OCI-LY7 (cell line): ENCODE results near the gene KCNH1. TPM values are rescaled to one million over a fixed set of nuclear protein-coding genes. Genes with fewer than 3 reads are reported as not detected.

ENCODE experiments used
- BruUV-seq: library from RNA; stranded (reverse); fragments of 400-500 nt; replicated peaks from 2 replicates; lab custom pipeline; 2021; lab: Mats Ljungman, UMichigan
- CTCF ChIA-PET: fragments of 300-600 bp; sonication (Branson Sonifier 250); formaldehyde crosslinking; loops from one replicate; lab custom pipeline; 2022; ENCODE audit warnings: antibody characterized with exemption; ENCODE audit not compliant: unreplicated experiment; lab: Charles Lee
- POLR2A ChIA-PET: fragments of 300-600 bp; sonication (Branson Sonifier 250); formaldehyde crosslinking; loops from one replicate; lab custom pipeline; 2022; ENCODE audit warnings: antibody characterized with exemption; lab: Charles Lee
- DNase-seq: peaks from one replicate; pipeline ENCODE4 v3.0.0-alpha.2; 2015; ENCODE audit warnings: low spot score
- H2AFZ ChIP-seq: fragments of 200-600 bp; sonication (generic), shearing (Covaris generic); 2 replicates; pipeline ENCODE4 v1.6.1; 2014; ENCODE audit warnings: mild to moderate bottlenecking, antibody characterized with exemption, low read length, moderate library complexity
- H3K27ac ChIP-seq: fragments of 200-600 bp; sonication (generic); 2 replicates; pipeline ENCODE4 v1.5.1; 2014; ENCODE audit warnings: mixed run types, low read depth, mild to moderate bottlenecking, moderate library complexity, low read length, inconsistent platforms; ENCODE audit not compliant: poor library complexity, severe bottlenecking
- H3K36me3 ChIP-seq: fragments of 200-600 bp; sonication (generic); 2 replicates; pipeline ENCODE4 v1.6.1; 2014; ENCODE audit warnings: mild to moderate bottlenecking, antibody characterized with exemption, low read length, moderate library complexity, mixed read lengths; ENCODE audit not compliant: insufficient read depth
- H3K4me1 ChIP-seq: fragments of 200-600 bp; sonication (generic); 2 replicates; pipeline ENCODE4 v1.5.1; 2014; ENCODE audit warnings: mild to moderate bottlenecking, low read length; ENCODE audit not compliant: insufficient read depth, poor library complexity, severe bottlenecking
- H3K4me2 ChIP-seq: fragments of 200-600 bp; sonication (generic); 2 replicates; pipeline ENCODE4 v1.6.1; 2014; ENCODE audit warnings: mild to moderate bottlenecking, low read length
- H3K4me3 ChIP-seq: fragments of 200-600 bp; sonication (generic); 2 replicates; pipeline ENCODE4 v1.5.1; 2014; ENCODE audit warnings: mild to moderate bottlenecking, low read depth, low read length; ENCODE audit not compliant: poor library complexity, severe bottlenecking
- H3K79me2 ChIP-seq: fragments of 200-600 bp; sonication (generic); 2 replicates; pipeline ENCODE4 v1.6.1; 2016; ENCODE audit warnings: low read depth, mild to moderate bottlenecking, low read length, moderate library complexity, mixed read lengths; ENCODE audit not compliant: insufficient read depth
- H3K9me2 ChIP-seq: fragments of 200-600 bp; sonication (generic); 2 replicates; pipeline ENCODE4 v1.6.1; 2016; ENCODE audit warnings: mild to moderate bottlenecking, low read length, mixed read lengths; ENCODE audit not compliant: insufficient read depth
- H3K9me3 ChIP-seq: fragments of 200-600 bp; sonication (generic); 2 replicates; pipeline ENCODE4 v1.6.1; 2014; ENCODE audit warnings: mild to moderate bottlenecking, mixed run types, low read length, mixed read lengths
- H4K20me1 ChIP-seq: fragments of 200-600 bp; sonication (generic); 2 replicates; pipeline ENCODE4 v1.6.1; 2014; ENCODE audit warnings: mild to moderate bottlenecking, antibody characterized with exemption, low read length, moderate library complexity, mixed read lengths; ENCODE audit not compliant: insufficient read depth
- CTCF ChIP-seq: fragments of 200-600 bp; sonication (generic); conservative IDR thresholded peaks from 2 replicates; pipeline ENCODE4 v1.5.1; 2014; ENCODE audit warnings: mild to moderate bottlenecking, antibody characterized with exemption, low read length, moderate library complexity, mixed read lengths
- EZH2phosphoT487 ChIP-seq: fragments of 200-600 bp; sonication (generic); IDR thresholded peaks from 2 replicates; pipeline ENCODE4 v1.6.1; 2018; ENCODE audit warnings: low read depth, borderline replicate concordance, mild to moderate bottlenecking, mixed run types, antibody characterized with exemption, low read length, moderate library complexity, mixed read lengths
- intact Hi-C: fragments of 100-400 bp; cut with micrococcal nuclease; formaldehyde crosslinking; loops from one replicate; pipeline ENCODE4 v1.10.0; 2022; ENCODE audit not compliant: unreplicated experiment
- total RNA-seq, 2 experiments: library from RNA; depleted of rRNA in 1 of 2; stranded (reverse); fragments of >200 nt in 1 of 2; shearing (Covaris generic) in 1 of 2; gene quantifications; 2 replicates each; pipeline ENCODE4 v1.2.3, GENCODE V29; 2014 to 2022

KCNH1 gene
- total RNA-seq, 2 experiments from 2014 or later: not detected

GRCh38 chr1:210700083-210700482, 433.9 kb downstream of the KCNH1 start:
- Histone ChIP-seq H3K4me1 (no peaks in the 10 kb centered on the region), H3K9me2 (no peaks in the 10 kb centered on the region), H4K20me1 (no peaks in the 10 kb centered on the region), H3K9me3 (no peaks in the 10 kb centered on the region), H3K79me2 (no peaks in the 10 kb centered on the region), H3K36me3 (no peaks in the 10 kb centered on the region), H2AFZ (no peak overlapping the region), H3K4me2 (no peak overlapping the region), H3K4me3 (no peak overlapping the region), H3K27ac (no peak overlapping the region)
- CTCF ChIA-PET: no interaction called here
- TF ChIP-seq CTCF: no peak
- TF ChIP-seq EZH2phosphoT487: no peak
- intact Hi-C loops: no loop called here
- POLR2A ChIA-PET: no interaction called here
- no peak for DNase-seq
- BruUV-seq: no TSS peak

DNA sequence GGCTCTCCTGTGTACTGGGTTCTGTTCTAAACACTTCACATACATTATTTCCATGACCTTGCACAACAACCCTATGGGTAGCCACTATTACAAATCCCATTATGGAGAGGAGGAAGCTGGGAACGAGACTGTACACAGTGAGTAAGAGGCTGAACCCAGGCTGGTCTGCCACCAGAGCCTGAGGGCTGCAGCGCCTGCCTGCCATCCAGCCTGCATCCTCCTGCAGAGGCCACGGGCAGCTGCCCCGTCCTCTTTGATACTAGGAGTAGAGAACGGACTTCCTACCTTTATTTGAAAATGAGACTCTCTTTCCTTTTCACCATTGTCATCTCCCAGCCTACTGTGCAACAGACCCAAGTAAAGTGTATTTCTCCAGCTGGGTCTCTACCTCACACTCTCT, 435.3 kb downstream of the KCNH1 start:
- no peak for TF ChIP-seq CTCF
- no peak for TF ChIP-seq EZH2phosphoT487
- intact Hi-C loops: no loop called here
- Histone ChIP-seq H3K4me2 (no peak overlapping the region), H3K9me2 (no peaks in the 10 kb centered on the region), H2AFZ (no peak overlapping the region), H4K20me1 (no peaks in the 10 kb centered on the region), H3K36me3 (no peaks in the 10 kb centered on the region), H3K4me1 (no peaks in the 10 kb centered on the region), H3K79me2 (no peaks in the 10 kb centered on the region), H3K9me3 (no peaks in the 10 kb centered on the region), H3K27ac (no peak overlapping the region), H3K4me3 (no peak overlapping the region)
- CTCF ChIA-PET: no interaction called here
- BruUV-seq: no TSS peak
- POLR2A ChIA-PET: no interaction called here
- no peak for DNase-seq

DNA sequence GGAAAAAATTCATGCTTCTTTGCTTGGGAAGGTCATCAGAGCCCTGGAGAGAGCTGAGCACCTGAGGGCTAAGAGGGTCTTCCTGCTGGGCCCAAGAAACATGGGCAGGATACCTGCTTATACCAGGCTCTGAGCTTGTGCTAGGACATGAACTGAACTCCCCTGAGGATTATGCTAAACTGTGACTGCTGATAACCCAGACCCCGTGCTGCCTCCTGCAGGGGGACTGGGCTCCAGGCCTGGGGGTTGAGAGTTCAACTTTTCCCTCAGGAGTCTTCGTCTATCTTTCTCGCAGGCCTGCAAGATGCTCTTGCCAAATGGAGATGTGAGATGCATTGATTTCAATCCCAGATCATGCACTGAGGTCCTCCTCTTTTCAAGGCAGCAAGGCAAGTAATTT, 436.8 kb downstream of the KCNH1 start:
- H3K4me3 ChIP-seq: no peak overlapping the region
- intact Hi-C loops: no loop called here
- no peak overlapping the region for H2AFZ ChIP-seq
- H3K9me3 ChIP-seq: no peaks in the 10 kb centered on the region
- POLR2A ChIA-PET: no interaction called here
- no peak overlapping the region for H3K27ac ChIP-seq
- CTCF ChIA-PET: no interaction called here
- no peaks in the 10 kb centered on the region for H3K4me1 ChIP-seq
- H3K36me3 ChIP-seq: no peaks in the 10 kb centered on the region
- no peaks in the 10 kb centered on the region for H4K20me1 ChIP-seq
- DNase-seq: no peak
- H3K9me2 ChIP-seq: no peaks in the 10 kb centered on the region
- no peak overlapping the region for H3K4me2 ChIP-seq
- no TSS peak for BruUV-seq
- TF ChIP-seq CTCF (no peak), EZH2phosphoT487 (no peak)
- H3K79me2 ChIP-seq: no peaks in the 10 kb centered on the region
